GM12873 (cell line): Measurements from ENCODE around the gene SSTR5.

ENCODE experiments used
- TF ChIP-seq, protein P1 (sequence below): IDR thresholded peaks from 2 replicates; pipeline ENCODE4 v1.5.1; 2012; ENCODE audit warnings: low read depth, mild to moderate bottlenecking, moderate library complexity, low read length, control low read depth; ENCODE audit not compliant: insufficient read depth; ENCODE audit errors: missing control alignments

SSTR5 gene

DNA sequence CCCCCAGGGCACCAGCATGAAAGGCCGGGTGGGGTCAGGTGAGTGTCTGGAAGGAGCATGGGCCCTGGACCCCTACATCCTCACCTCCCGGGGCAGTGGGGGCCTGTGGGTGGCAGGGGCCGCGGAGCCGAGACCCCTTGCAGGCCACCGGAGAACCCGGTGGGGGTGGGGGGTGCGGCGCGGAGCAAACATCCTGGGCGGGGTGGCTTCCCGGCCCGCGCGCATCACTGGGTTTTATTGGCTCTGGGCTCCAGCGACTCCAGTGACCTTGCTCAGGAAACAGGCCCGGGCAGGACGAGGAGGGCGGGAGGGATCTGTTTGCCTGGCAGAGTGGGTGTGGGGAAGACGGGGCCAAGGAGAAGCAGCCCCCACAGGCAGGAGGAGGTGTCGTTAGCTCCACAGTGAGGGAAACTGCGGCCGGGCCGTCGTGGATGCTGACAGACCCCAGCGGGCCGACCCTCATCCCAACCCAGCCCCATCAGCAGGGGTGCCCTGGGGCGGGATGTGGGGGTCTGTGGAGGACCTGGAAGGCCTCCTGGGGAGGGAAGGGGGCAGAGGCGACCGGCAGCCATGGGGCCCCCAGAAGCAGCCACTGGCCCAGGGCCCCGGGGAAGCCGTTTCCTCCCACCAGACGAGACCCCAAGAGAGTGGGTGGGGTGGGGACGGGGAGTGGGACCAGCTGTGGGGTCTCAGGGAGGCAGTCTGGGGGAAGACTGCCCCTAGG, 10.6 kb downstream of the SSTR5 start:
- TF ChIP-seq, protein P1, sequence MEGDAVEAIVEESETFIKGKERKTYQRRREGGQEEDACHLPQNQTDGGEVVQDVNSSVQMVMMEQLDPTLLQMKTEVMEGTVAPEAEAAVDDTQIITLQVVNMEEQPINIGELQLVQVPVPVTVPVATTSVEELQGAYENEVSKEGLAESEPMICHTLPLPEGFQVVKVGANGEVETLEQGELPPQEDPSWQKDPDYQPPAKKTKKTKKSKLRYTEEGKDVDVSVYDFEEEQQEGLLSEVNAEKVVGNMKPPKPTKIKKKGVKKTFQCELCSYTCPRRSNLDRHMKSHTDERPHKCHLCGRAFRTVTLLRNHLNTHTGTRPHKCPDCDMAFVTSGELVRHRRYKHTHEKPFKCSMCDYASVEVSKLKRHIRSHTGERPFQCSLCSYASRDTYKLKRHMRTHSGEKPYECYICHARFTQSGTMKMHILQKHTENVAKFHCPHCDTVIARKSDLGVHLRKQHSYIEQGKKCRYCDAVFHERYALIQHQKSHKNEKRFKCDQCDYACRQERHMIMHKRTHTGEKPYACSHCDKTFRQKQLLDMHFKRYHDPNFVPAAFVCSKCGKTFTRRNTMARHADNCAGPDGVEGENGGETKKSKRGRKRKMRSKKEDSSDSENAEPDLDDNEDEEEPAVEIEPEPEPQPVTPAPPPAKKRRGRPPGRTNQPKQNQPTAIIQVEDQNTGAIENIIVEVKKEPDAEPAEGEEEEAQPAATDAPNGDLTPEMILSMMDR, result no peak

DNA sequence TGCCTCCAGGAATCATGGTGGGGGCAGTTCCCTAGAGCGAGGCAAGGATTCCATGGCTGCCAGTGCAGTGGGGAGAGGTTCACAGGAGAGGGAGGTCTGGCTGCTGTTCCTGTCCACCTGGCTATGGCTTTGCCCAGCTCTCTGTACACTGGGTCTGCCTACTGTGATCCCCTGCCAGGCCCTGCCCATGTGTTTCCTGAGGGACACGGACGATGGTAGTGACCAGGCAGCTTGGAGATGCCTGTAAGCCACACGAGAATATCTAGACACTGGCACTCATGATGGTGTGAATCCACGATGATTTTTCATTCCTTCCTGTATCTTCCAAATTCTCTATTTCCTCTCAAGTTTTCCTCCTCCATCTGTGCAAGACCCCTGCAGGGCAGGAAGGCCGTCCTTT, 12.4 kb downstream of the SSTR5 start:
- TF ChIP-seq, protein P1, result no peak

DNA sequence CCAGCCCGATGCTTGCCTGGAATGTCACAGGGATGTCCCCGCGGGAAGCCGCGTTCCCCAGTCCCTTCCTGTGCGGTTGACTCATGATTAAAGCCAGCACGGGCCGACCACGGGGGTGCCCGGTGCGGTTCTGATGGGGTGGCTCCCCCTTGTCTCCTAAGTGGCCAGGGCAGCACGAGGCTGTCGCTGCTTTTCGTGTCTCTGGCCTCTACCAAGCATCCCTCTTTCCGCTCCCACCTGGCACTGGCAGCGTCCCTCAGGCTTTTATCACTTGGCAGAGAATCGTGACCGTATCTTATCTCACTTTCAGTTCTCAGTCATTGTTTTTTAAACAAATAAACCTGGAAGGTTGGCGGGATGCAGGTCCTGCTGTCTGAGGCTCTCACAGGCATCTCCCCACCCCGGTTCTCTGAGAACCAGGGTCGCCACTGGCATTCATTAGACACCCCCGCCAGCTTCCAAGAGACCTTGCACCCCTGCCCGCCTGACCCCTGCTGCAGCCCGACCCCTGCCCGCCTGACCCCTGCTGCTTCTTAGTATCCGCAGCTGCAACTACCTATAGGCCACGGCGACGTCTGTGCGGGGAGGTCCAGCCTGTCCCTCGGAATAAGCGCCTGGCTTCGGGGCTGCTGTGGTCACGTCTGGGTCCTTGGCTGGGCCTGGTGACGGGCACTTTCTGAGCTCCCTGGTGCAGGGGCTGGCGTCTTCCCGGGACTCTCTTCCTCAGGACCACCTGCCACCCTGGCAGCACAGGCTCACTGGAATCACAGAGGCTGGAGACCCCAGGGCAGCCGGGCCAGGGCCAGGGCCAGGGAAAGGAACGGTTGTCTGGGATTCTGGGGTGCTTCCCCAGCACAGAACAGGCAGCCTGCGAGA, 16.0 kb downstream of the SSTR5 start:
- TF ChIP-seq, protein P1, result no peak

DNA sequence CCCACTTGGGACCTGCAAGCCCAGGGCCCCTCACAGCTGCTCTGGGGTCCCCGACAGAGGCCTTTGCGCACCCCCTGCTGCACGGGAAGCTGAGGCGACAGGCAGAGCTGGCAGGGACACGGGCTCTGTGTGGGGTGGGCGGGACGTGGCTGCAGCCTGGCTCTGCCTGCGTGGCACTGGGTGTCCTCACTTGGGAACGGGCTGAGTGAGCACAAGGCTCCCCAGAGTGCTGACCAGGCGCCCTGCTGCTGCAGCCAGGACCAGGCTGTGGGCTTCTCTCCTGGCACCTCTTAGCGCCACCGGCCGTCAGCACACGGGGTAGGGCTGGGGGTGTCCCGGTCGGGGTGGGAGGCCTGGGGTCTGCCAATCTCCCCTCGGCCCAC, 16.9 kb downstream of the SSTR5 start:
- TF ChIP-seq, protein P1, result no peak

DNA sequence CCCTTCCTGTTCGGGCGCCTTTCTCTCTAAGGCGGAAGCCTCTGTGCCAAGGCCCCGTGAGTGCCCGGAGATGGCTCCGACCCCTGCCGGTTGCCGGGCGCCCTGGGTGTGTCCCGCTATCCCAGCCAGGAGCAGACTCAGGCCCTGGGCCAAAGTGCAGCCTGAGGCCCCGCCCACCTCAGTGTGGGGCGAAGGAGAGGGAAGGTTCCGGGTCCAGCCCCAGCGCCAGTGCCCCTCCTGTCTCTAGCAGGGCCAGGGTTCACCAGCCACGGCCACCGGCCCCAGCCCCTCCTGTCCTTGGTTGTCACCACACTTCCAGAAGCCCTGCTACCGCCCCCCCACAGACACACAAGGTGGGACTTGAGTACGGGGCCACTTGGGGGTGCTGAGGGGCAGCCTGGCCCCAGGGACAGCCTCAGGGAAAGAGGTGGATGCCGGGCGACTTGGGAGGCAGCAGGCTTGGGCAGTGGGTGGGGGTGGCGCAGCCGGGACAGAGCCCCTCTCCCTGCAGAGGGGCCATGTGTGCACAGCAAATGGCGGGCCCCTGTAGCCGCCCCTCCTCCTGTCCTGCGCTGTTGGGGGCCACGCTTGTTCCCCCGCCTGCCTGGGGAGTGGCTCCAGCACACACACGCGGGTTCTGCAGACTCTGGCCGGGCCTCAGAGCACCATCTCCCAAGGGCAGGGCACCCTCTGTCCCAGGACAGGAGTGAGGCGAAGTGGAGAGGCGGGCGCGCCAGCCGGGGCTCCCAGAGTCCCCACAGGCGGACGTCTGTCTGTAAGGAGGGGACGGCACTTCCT, 17.5 kb downstream of the SSTR5 start:
- TF ChIP-seq, protein P1, result no peak

DNA sequence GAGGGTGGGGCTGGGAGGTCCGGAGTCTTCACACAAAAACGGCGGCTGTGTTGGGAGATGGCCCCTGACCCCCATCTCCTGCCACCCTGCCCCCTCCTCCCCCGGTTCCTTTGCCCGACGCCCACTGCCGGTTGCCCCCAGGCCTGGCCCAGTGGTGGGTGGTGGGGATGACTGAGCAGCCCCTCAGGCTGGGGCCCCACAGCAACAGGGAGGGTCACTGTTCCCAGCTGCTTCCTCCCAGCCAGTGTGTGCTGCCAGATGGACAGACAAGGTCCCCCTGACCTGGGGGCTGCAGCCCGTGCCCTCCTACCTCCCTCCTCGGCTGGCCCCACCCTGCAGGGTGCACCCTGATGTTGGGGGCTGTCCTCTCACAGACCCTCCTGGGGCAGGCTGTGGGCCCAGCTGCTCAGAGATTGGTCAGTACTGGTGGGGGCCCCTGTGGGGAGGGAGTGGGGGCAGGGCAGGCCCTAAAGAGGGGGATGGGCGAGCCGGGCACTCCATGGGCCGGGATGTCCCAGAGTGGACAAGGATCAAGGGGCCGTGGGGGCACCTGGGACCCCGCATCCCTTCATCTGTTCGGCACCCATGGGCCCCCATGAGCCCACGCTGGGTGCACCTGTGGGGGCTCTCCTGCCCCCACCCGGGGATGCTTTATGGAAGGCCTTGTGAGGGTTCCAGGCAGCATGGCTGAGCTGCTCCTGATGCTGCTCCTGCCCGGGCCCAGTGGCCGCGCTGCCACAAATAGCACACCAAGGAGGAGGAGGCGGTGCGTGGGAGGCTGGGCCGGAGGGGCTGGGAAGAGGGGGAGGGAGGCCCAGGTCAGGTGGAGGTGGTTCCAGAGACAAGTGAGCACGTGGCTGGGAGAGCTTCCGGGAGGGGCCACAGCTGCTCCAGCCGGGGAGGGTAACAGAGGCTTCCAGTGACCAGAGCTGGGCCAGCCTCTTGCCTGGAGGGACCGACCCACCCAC, 18.4 kb downstream of the SSTR5 start:
- TF ChIP-seq, protein P1, result no peak
